GM12878 (cell line): Measurements from ENCODE around the gene SLAMF8. TPM values are rescaled to one million over a fixed set of nuclear protein-coding genes. Genes with fewer than 3 reads are reported as not detected.

Source experiments
- ATAC-seq: fragments of 200-7000 bp; cut with Tn5 transposase; 3 replicates; pipeline ENCODE4 v1.9.1; 2020; ENCODE audit warnings: mild to moderate bottlenecking, moderate library complexity
- BruUV-seq: library from RNA; stranded (reverse); fragments of 400-500 nt; replicated peaks from 2 replicates; lab custom pipeline; 2021; lab: Mats Ljungman, UMichigan
- CTCF ChIA-PET: fragments of 300-600 bp; sonication (Branson Sonifier 250); formaldehyde crosslinking; extraction: SDS; loops from one replicate; lab custom pipeline; 2021; ENCODE audit warnings: inconsistent platforms; lab: Yijun Ruan, JAX
- POLR2A ChIA-PET: fragments of 350-600 bp; formaldehyde crosslinking; extraction: SDS; loops from one replicate; lab custom pipeline; 2021; ENCODE audit warnings: inconsistent platforms; lab: Charles Lee
- RAD21 ChIA-PET: fragments of 300-600 bp; sonication (Branson Sonifier 250); formaldehyde crosslinking; loops from one replicate; lab custom pipeline; 2023; ENCODE audit warnings: antibody characterized with exemption; ENCODE audit not compliant: unreplicated experiment; lab: Charles Lee
- SMC1A ChIA-PET: fragments of 300-600 bp; sonication (Branson Sonifier 250); formaldehyde crosslinking; loops from one replicate; lab custom pipeline; 2023; ENCODE audit not compliant: unreplicated experiment, uncharacterized antibody; lab: Charles Lee
- DNase-seq: peaks from one replicate; pipeline ENCODE4 v3.0.0-alpha.2; 2011; ENCODE audit warnings: low read depth, low spot score
- FAIRE-seq: peaks from 3 replicates; lab custom pipeline; 2011; peaks lifted over from hg19 to GRCh38; lab: Jason Lieb, UNC
- H2AFZ ChIP-seq: 2 replicates; pipeline ENCODE4 v1.6.0; 2011; ENCODE audit warnings: low read depth, low read length, control low read depth; ENCODE audit not compliant: control insufficient read depth
- H3K27ac ChIP-seq: 2 replicates; pipeline ENCODE4 v1.5.1; 2011; ENCODE audit warnings: control low read depth; ENCODE audit not compliant: control insufficient read depth, insufficient read depth
- H3K27me3 ChIP-seq, 2 experiments: replicated peaks in 1 of 2; 2 replicates each; pipeline versions ENCODE4 v1.6.0 to v1.6.1; 2011; ENCODE audit warnings: low read length in 1 of 2; ENCODE audit not compliant: control insufficient read depth in 2 of 2, insufficient read depth in 2 of 2
- H3K36me3 ChIP-seq, 2 experiments: 2 replicates each; pipeline ENCODE4 v1.5.1; 2011; ENCODE audit warnings: low read length in 1 of 2; ENCODE audit not compliant: control insufficient read depth in 2 of 2, insufficient read depth in 2 of 2
- H3K4me1 ChIP-seq: 2 replicates; pipeline ENCODE4 v1.6.1; 2011; ENCODE audit warnings: mild to moderate bottlenecking, low read length, moderate library complexity, mixed read lengths; ENCODE audit not compliant: control insufficient read depth, insufficient read depth
- H3K4me2 ChIP-seq: 2 replicates; pipeline ENCODE4 v1.6.0; 2011; ENCODE audit warnings: control low read depth; ENCODE audit not compliant: control insufficient read depth, insufficient read depth
- H3K4me3 ChIP-seq: fragments of 200-600 bp; sonication (generic); 2 replicates; pipeline ENCODE4 v1.5.1; 2016
- H3K79me2 ChIP-seq: 2 replicates; pipeline ENCODE4 v1.6.0; 2011; ENCODE audit warnings: low read length; ENCODE audit not compliant: control insufficient read depth, insufficient read depth
- H3K9ac ChIP-seq: 2 replicates; pipeline ENCODE4 v1.8.0; 2011; ENCODE audit warnings: low read length, control low read depth, mixed read lengths; ENCODE audit not compliant: control insufficient read depth, insufficient read depth
- H3K9me3 ChIP-seq: replicated peaks from 3 replicates; pipeline ENCODE4 v1.5.1; 2011; ENCODE audit warnings: mild to moderate bottlenecking, low read length; ENCODE audit not compliant: control insufficient read depth, insufficient read depth
- H4K20me1 ChIP-seq: 2 replicates; pipeline ENCODE4 v1.6.0; 2011; ENCODE audit not compliant: control insufficient read depth, insufficient read depth
- BHLHE40 ChIP-seq, 2 experiments: fragments of 450-650 bp in 1 of 2; IDR thresholded peaks; 2 replicates each; pipeline ENCODE4 v1.6.1; 2011 to 2017; ENCODE audit warnings: low read depth in 2 of 2, borderline replicate concordance in 1 of 2, improper control_type of control experiment in 1 of 2, low read length in 1 of 2, mild to moderate bottlenecking in 1 of 2
- EP300 ChIP-seq, 2 experiments: fragments of 150-350 bp in 1 of 2; IDR thresholded peaks; 2 replicates each; pipeline ENCODE4 v1.6.1; 2011 to 2012; ENCODE audit warnings: low read depth in 2 of 2, low read length in 2 of 2, borderline replicate concordance in 1 of 2, improper control_type of control experiment in 1 of 2, inconsistent platforms in 1 of 2; ENCODE audit not compliant: control insufficient read depth in 1 of 2
- GATAD2B ChIP-seq: fragments of 450-650 bp; conservative IDR thresholded peaks from 2 replicates; pipeline ENCODE4 v1.6.1; 2017; ENCODE audit warnings: low read depth, mild to moderate bottlenecking, moderate library complexity
- HSF1 ChIP-seq: fragments of 150-350 bp; IDR thresholded peaks from 2 replicates; pipeline ENCODE4 v1.6.1; 2014; ENCODE audit warnings: mild to moderate bottlenecking, low read depth, low read length
- MEF2A ChIP-seq: IDR thresholded peaks from 2 replicates; pipeline ENCODE4 v1.6.1; 2011; ENCODE audit warnings: low read depth, mild to moderate bottlenecking, low read length, moderate library complexity; ENCODE audit not compliant: insufficient read depth
- MEF2B ChIP-seq: fragments of 450-650 bp; IDR thresholded peaks from 2 replicates; pipeline ENCODE4 v1.6.1; 2018; ENCODE audit warnings: mild to moderate bottlenecking, moderate library complexity; ENCODE audit not compliant: partially characterized antibody, poor library complexity, severe bottlenecking
- PML ChIP-seq: IDR thresholded peaks from 2 replicates; pipeline ENCODE4 v1.6.1; 2012; ENCODE audit warnings: low read length, inconsistent platforms
- RUNX3 ChIP-seq: IDR thresholded peaks from 2 replicates; pipeline ENCODE4 v1.6.1; 2012; ENCODE audit warnings: low read length, inconsistent platforms
- TBL1XR1 ChIP-seq: IDR thresholded peaks from 2 replicates; pipeline ENCODE4 v1.6.1; 2012; ENCODE audit warnings: low read depth, low read length, improper control_type of control experiment
- WRNIP1 ChIP-seq: IDR thresholded peaks from 2 replicates; pipeline ENCODE4 v1.6.1; 2011; ENCODE audit warnings: low read depth, low read length, improper control_type of control experiment, borderline replicate concordance
- ZBTB4 ChIP-seq: fragments of 450-650 bp; formaldehyde crosslinking; IDR thresholded peaks from 2 replicates; pipeline ENCODE4 v1.4.0; 2022; ENCODE audit warnings: mild to moderate bottlenecking, moderate library complexity
- ZNF384 ChIP-seq: IDR thresholded peaks from 2 replicates; pipeline ENCODE4 v1.6.1; 2012; ENCODE audit warnings: low read depth, mild to moderate bottlenecking, low read length, improper control_type of control experiment, borderline replicate concordance
- WGBS: methylation state at CpG from one replicate; pipeline ENCODE4 v1.1.6; 2016; ENCODE audit warnings: low lambda C conversion rate; ENCODE audit not compliant: insufficient replicate concordance, insufficient coverage; ENCODE audit errors: missing lambda C conversion rate; 5-methylcytosine and 5-hydroxymethylcytosine counted together
- in situ Hi-C: fragments of 300-500 bp; cut with MboI; formaldehyde crosslinking; loops from 9 replicates; pipeline ENCODE4 v1.14.3; 2018; ENCODE audit warnings: mixed read lengths
- intact Hi-C: fragments of 100-400 bp; cut with micrococcal nuclease; formaldehyde crosslinking; loops from one replicate; pipeline ENCODE4 v1.14.2; 2022; ENCODE audit not compliant: unreplicated experiment
- polyA plus RNA-seq, 11 experiments: library from polyadenylated mRNA; depleted of rRNA in 4 of 11; unstranded in 6 of 11; stranded (reverse) in 5 of 11; fragments of >200 nt; fragmentation: Nextera tagmentation in 4 of 11; fragmentation: Illumina TruSeq in 1 of 11; extraction: Ambion mirVana in 4 of 11; extraction: Trizol in 1 of 11; gene quantifications; 1 replicate in 1 of 11; 2 replicates in 10 of 11; pipeline versions ENCODE4 v1.2.1 to v1.2.3, GENCODE V29; 2011 to 2016; ENCODE audit warnings: inconsistent platforms in 2 of 11, missing spikeins in 2 of 11, low read depth in 1 of 11
- total RNA-seq, 4 experiments: library from RNA; depleted of rRNA in 3 of 4; stranded (reverse); fragments of >200 nt in 3 of 4; fragmentation: Illumina TruSeq in 1 of 4; extraction: Trizol in 1 of 4; gene quantifications; 2 replicates each; pipeline versions ENCODE4 v1.2.1 to v1.2.3, GENCODE V29; 2013 to 2021

The SLAMF8 gene
- total and polyA plus RNA-seq, 10 of the 15 experiments (the other 5 are each of a cell fraction or from before 2014, with no cell fraction given), result 0.04 to 0.69 (median 0.10) TPM; not detected in 3

GRCh38 chr1:159827549-159827948 is 876 bp downstream of the SLAMF8 start:
- H3K4me2 ChIP-seq, result no peak overlapping the region
- in situ Hi-C loops, result no loop called here
- WGBS, result 79% methylated on average over 3 of the region's 3 CpGs
- peaks cover 0 to 4% of the 10 kb centered on the region in 2 experiments; a peak in 1 of 4 replicates for H3K27me3 ChIP-seq
- no peak overlapping the region for H3K27ac ChIP-seq
- no peak overlapping the region for H3K4me3 ChIP-seq
- no peaks in the 10 kb centered on the region for H3K79me2 ChIP-seq
- no peak for FAIRE-seq
- POLR2A ChIA-PET, result interaction anchor here (0.9 kb wide), 1 partner anchor 62 kb away, joined by 3 read pairs; no protein-coding TSS in a partner anchor
- TF ChIP-seq ZBTB4 (CRISPR knock-in tag), result no peak
- TF ChIP-seq RUNX3, result peak; percentile 38; the same call in 1 of the 2 replicates
- peak in 1 of 2 experiments; percentile 8; a peak in 1 of 4 replicates for TF ChIP-seq BHLHE40 (IDR thresholded peaks at IDR 0.05; ENCODE audit: borderline replicate concordance in 1 of 2, low read depth in 2 of 2, low read length in 1 of 2)
- TF ChIP-seq MEF2A, result 0 out of 2 replicates have a peak, but pooled peaks have one; percentile 14
- TF ChIP-seq PML, result no peak
- TF ChIP-seq HSF1, result no peak
- TF ChIP-seq MEF2B, result no peak
- no peak for TF ChIP-seq TBL1XR1
- peak; percentile 64; the same call in 1 of the 2 replicates for TF ChIP-seq ZNF384
- no peak for TF ChIP-seq WRNIP1
- no peak for TF ChIP-seq GATAD2B
- no peak for TF ChIP-seq EP300 (IDR thresholded peaks at IDR 0.05; ENCODE audit: borderline replicate concordance in 1 of 2, control insufficient read depth in 1 of 2, low read depth in 2 of 2, low read length in 2 of 2)
- H3K9ac ChIP-seq, result no peak overlapping the region
- no peak overlapping the region for H2AFZ ChIP-seq
- RAD21 ChIA-PET, result interaction anchor here (0.8 to 1.0 kb wide), 3 partner anchors 28 to 65 kb away, joined by 4 to 5 read pairs (median 4); no protein-coding TSS in a partner anchor
- SMC1A ChIA-PET, result interaction anchor here (0.6 to 3.4 kb wide), 7 partner anchors 12 to 180 kb away, joined by 3 to 21 read pairs (median 4); no protein-coding TSS in a partner anchor
- no peaks in the 10 kb centered on the region for H4K20me1 ChIP-seq
- H3K36me3 ChIP-seq, result no peaks in the 10 kb centered on the region
- H3K9me3 ChIP-seq, result peaks cover 2% of the 10 kb centered on the region; the same call in 1 of the 3 replicates
- CTCF ChIA-PET, result interaction anchor here (0.9 to 16.1 kb wide), 4 partner anchors 26 to 182 kb away, joined by 3 to 178 read pairs (median 5); partner anchors contain the start of gene FCRL6
- BruUV-seq, result no TSS peak
- peaks cover 35% of the 10 kb centered on the region for H3K4me1 ChIP-seq
- no peak for DNase-seq
- intact Hi-C loops, result loop anchor here (2.0 to 5.0 kb wide), 2 partner anchors 45 to 63 kb away; partner anchors contain the start of gene DUSP23
- no peak; the same call in 2 of the 3 replicates for ATAC-seq
